Motor neuron (in vitro differentiated cells): Measurements from ENCODE around the gene KAT7. TPM values are rescaled to one million over a fixed set of nuclear protein-coding genes. Genes with fewer than 3 reads are reported as not detected.
A peak's percentile ranks its signal among the peaks of the same experiment; 100 is the strongest.

Experiments
- ATAC-seq, 8 experiments: fragments of 200-7000 bp; cut with Tn5 transposase; replicated peaks in 6 of 8; 2 replicates each; pipeline ENCODE4 v1.8.0; 2021; ENCODE audit warnings: mild to moderate bottlenecking in 8 of 8, moderate library complexity in 8 of 8
- H3K27ac ChIP-seq, 2 donors: fragments of 250-450 bp; sonication (Bioruptor Pico); 2 replicates each; pipeline ENCODE4 v1.9.0; 2021; ENCODE audit warnings: antibody characterized with exemption in 2 of 2, mild to moderate bottlenecking in 2 of 2, moderate library complexity in 1 of 2
- H3K4me1 ChIP-seq, 2 donors: fragments of 250-450 bp; sonication (Bioruptor Pico); replicated peaks in 1 of 2; 2 replicates each; pipeline ENCODE4 v1.6.1; 2021; ENCODE audit warnings: antibody characterized with exemption in 2 of 2, mild to moderate bottlenecking in 2 of 2, moderate library complexity in 1 of 2
- H3K4me3 ChIP-seq, 5 donors: fragments of 250-450 bp; sonication (Bioruptor Pico); 2 replicates each; pipeline ENCODE4 v1.9.0; 2021; ENCODE audit warnings: antibody characterized with exemption in 5 of 5, mild to moderate bottlenecking in 5 of 5, moderate library complexity in 4 of 5
- WGBS, 10 experiments: fragments of 450-650 bp; shearing (Covaris generic); methylation state at CpG; one replicate each; pipeline ENCODE4 v1.0.0; 2022; 5-methylcytosine and 5-hydroxymethylcytosine counted together
- in situ Hi-C, 9 experiments: fragments of 400-800 bp; cut with MboI; loops; one replicate each; pipeline ENCODE4 v1.15.0; 2021; ENCODE audit warnings: low sequenced_read_pairs in 9 of 9, low pct_unique_long_range_greater_than_20kb in 2 of 9; ENCODE audit not compliant: unreplicated experiment in 9 of 9
- total RNA-seq, 8 experiments: library from RNA; unstranded; fragments of 300-600 nt; gene quantifications; 2 replicates each; pipeline versions ENCODE4 v1.2.3 to v1.2.4, GENCODE V29; 2022

KAT7 gene
- total RNA-seq, 8 experiments from 2014 or later, result 18.2 to 45.5 (median 33.7) TPM

DNA sequence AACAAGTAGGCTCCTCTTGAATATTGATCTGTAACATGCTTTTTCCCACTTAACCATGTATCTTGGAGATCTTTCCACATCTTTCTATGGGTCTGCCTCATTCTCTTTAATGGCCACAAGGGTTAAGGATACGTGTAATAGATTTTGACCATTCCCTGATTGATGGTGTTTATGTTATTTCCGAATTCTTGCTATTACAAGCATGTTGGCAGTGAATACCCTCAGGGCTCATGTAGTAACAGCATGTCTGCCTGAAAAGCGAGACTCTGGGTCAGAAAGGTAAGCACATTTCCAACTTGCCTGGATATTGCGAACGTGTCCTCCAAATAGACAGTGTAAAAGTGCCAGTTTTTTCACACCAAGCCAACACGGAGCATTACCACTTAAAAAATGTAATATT, 54.4 kb downstream of the KAT7 start:
- no peaks in the 10 kb centered on the region for H3K4me1 ChIP-seq
- no peak for ATAC-seq
- in situ Hi-C loops, result loop anchor here in 1 of 9 experiments (25.0 kb wide), 1 partner anchor 281 kb away; no protein-coding TSS in a partner anchor
- no peak overlapping the region for H3K4me3 ChIP-seq
- no peak overlapping the region for H3K27ac ChIP-seq
- WGBS, 10 experiments, result 67 to 98% (median 87%) methylated on average over 2 to 6 of the region's 6 CpGs; no CpG with 5 or more reads in 1 of the 10 experiments

GRCh38 chr17:49843774-49844350, 55.4 kb downstream of the KAT7 start:
- in situ Hi-C loops, result loop anchor here in 1 of 9 experiments (25.0 kb wide), 1 partner anchor 282 kb away; no protein-coding TSS in a partner anchor
- Histone ChIP-seq H3K27ac (no peak overlapping the region), H3K4me3 (no peak overlapping the region), H3K4me1 (no peaks in the 10 kb centered on the region)
- 50 to 100% (median 79%) methylated on average over 1 to 3 of the region's 6 CpGs; no CpG with 5 or more reads in 5 of the 10 experiments for WGBS, 10 experiments
- no peak for ATAC-seq

DNA sequence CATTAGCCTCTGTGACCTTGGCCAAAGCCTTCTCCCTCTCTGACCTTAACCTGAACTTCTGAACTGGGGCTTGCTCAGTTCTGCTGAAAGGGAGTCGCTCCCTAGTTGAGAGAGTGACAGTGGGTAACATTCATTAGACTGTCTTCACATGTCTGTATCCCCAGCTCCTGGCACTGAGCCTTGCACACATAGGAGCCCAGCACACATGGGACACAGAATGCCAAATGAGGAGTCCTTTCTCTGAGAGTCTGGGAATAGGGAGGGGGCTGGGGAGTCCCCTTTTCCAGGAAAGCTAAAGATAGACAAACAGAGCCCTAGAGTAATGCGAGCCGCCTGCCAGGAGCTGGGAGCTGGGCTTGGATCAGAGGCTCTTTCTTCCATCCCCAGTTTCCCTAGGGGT, 56.8 kb downstream of the KAT7 start:
- Histone ChIP-seq H3K4me1 (peaks cover 0 to under 1% of the 10 kb centered on the region in 2 donors), H3K4me3 (no peak overlapping the region), H3K27ac (no peak overlapping the region)
- 0 to 83% (median 57%) methylated on average over 1 to 3 of the region's 3 CpGs; no CpG with 5 or more reads in 5 of the 10 experiments for WGBS, 10 experiments
- in situ Hi-C loops, result loop anchor here in 1 of 9 experiments (25.0 kb wide), 1 partner anchor 283 kb away; no protein-coding TSS in a partner anchor
- ATAC-seq, result peak in 6 of 8 experiments; percentile 40 to 89 (median 79)

GRCh38 chr17:49846938-49847712, 58.6 kb downstream of the KAT7 start:
- Histone ChIP-seq H3K4me3 (no peak overlapping the region), H3K4me1 (peaks cover 3 to 7% of the 10 kb centered on the region in 2 donors), H3K27ac (no peak overlapping the region)
- WGBS, 10 experiments, result 20 to 100% (median 75%) methylated on average over 1 to 5 of the region's 9 CpGs; no CpG with 5 or more reads in 1 of the 10 experiments
- in situ Hi-C loops, result loop anchor here in 1 of 9 experiments (25.0 kb wide), 1 partner anchor 285 kb away; no protein-coding TSS in a partner anchor
- ATAC-seq, result no peak

GRCh38 chr17:49848019-49848473, 59.6 kb downstream of the KAT7 start, which contains the start of gene TAC4:
Gene TAC4 (minus strand): TSS chr17:49848069. CDS start chr17:49848017, 52 bp downstream.
- Histone ChIP-seq H3K4me3 (no peak within 1 kb of the TSS), H3K27ac (no peak within 1 kb of the TSS), H3K4me1 (peaks cover 3 to 7% of the 10 kb centered on the region in 2 donors)
- no peak for ATAC-seq
- in situ Hi-C loops, result loop anchor here in 1 of 9 experiments (25.0 kb wide), 1 partner anchor 286 kb away; no protein-coding TSS in a partner anchor

GRCh38 chr17:49848739-49849138, 60.3 kb downstream of the KAT7 start:
- no peak for ATAC-seq
- WGBS, 10 experiments, result 42 to 95% (median 83%) methylated on average over 1 to 5 of the region's 5 CpGs; no CpG with 5 or more reads in 1 of the 10 experiments
- in situ Hi-C loops, result loop anchor here in 1 of 9 experiments (25.0 kb wide), 1 partner anchor 286 kb away; no protein-coding TSS in a partner anchor
- no peak overlapping the region for H3K27ac ChIP-seq
- no peak overlapping the region for H3K4me3 ChIP-seq
- H3K4me1 ChIP-seq, result peaks cover 3 to 7% of the 10 kb centered on the region in 2 donors

DNA sequence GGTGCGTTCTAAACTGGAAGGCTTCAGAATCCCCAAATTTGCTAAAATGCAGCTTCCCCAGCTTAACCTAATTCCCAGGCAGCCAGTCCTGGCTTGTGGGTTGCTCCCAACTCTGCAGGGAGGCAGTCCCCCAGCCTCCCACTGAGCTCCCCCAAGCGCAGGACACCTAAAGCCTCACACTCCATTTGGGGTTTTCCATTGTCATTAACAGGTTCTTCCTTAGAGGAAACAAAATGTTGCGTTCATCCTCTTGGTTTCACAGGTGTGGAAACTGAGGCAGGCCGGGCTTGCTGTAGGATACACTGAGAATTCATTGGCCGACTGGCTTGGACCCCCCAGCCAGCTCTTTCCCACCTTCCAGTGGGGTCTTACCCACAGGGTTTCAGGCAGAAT, 61.7 kb downstream of the KAT7 start:
- no peak overlapping the region for H3K27ac ChIP-seq
- H3K4me3 ChIP-seq, result no peak overlapping the region
- in situ Hi-C loops, result loop anchor here in 3 of 9 experiments (10.0 to 25.0 kb wide), 2 partner anchors 137 to 145 kb away; partner anchors contain the start of gene DLX3 (in 3 of the 3)
- no peak for ATAC-seq
- H3K4me1 ChIP-seq, result peaks cover 3 to 7% of the 10 kb centered on the region in 2 donors
- WGBS, 10 experiments, result 58 to 100% (median 93%) methylated on average over 1 to 3 of the region's 5 CpGs; no CpG with 5 or more reads in 5 of the 10 experiments

DNA sequence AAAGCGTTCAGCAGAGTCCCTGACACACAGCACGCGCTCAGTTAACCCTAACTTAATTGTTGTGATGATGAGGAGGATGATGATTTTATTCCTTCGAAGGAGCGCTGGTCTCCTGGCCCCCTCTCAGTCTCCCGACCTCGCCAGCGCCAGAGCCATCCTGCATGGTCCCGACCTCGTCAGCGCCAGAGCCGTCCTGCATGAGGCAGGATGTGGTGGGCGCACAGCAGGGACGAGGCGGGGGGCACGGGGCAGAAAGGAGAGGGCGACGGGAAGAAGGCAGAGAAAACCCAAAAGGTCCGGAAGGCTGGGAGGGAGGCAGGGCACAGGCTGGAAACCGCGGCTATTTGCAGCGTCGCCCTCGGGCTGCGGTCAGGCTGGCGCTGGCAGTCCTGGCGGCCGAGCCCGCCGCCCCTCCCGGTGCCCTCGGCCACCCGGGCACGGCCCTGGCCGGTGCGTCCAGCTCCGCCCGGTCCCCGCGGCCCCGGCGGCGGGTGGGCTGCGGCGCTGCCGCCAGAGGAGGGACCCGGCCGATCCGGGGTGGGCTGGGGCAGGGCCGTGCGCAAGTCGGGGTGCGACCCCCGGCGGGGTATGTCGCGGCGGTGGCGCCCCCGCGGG, 62.4 kb downstream of the KAT7 start:
- WGBS, 10 experiments, result 0 to 20% (median 5%) methylated on average over 1 to 15 of the region's 61 CpGs; no CpG with 5 or more reads in 4 of the 10 experiments

GRCh38 chr17:49851387-49852291, 63.2 kb downstream of the KAT7 start:
- Histone ChIP-seq H3K4me1 (peaks cover 3 to 7% of the 10 kb centered on the region in 2 donors), H3K4me3 (peak overlapping the region; percentile 8 to 33 (median 27)), H3K27ac (no peak overlapping the region)
- 3 to 100% (median 53%) methylated on average over 1 to 13 of the region's 55 CpGs; no CpG with 5 or more reads in 6 of the 10 experiments for WGBS, 10 experiments
- peak; percentile 67 to 89 (median 74) for ATAC-seq
- in situ Hi-C loops, result loop anchor here in 3 of 9 experiments (10.0 to 25.0 kb wide), 2 partner anchors 136 to 143 kb away; partner anchors contain the start of gene DLX3 (in 3 of the 3)

More for the DNA sequence above, 62.4 kb downstream of the KAT7 start:
- no peak overlapping the region for H3K27ac ChIP-seq
- peaks cover 3 to 7% of the 10 kb centered on the region in 2 donors for H3K4me1 ChIP-seq
- in situ Hi-C loops, result loop anchor here in 3 of 9 experiments (10.0 to 25.0 kb wide), 2 partner anchors 136 to 144 kb away; partner anchors contain the start of gene DLX3 (in 3 of the 3)
- peak; percentile 36 to 64 (median 42) for ATAC-seq
- H3K4me3 ChIP-seq, result peak overlapping the region; percentile 8 to 33 (median 27)

DNA sequence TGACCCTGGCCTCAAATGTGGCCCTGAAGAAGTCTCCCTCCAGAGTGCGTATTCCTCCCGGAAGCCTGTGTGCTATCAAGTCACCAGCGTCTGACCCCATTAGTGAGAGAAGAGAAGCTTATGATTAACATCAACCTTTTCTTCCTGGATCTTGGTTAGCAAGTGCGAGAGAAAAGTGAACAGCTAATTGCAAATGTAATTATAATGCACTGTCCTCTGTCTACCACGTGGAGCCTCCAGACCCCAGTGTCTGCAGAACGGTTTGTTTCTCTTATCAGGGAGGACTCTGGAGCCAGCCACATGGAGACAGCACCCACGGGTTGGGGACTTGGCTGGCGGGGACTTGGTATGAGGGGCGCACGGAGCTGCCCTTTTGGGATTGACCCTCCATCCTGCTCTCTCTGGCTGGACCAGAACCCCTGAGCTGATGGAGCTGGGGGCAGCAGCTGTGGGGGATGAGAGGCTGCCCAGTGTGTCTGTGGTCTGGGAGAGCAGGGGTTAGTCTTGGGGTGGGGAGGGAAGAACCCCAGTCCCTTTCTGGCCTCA, 65.1 kb downstream of the KAT7 start:
- no peak overlapping the region for H3K4me3 ChIP-seq
- 10 to 83% (median 49%) methylated on average over 1 to 5 of the region's 10 CpGs; no CpG with 5 or more reads in 6 of the 10 experiments for WGBS, 10 experiments
- peaks cover 3 to 7% of the 10 kb centered on the region in 2 donors for H3K4me1 ChIP-seq
- no peak for ATAC-seq
- in situ Hi-C loops, result loop anchor here in 3 of 9 experiments (10.0 to 25.0 kb wide), 2 partner anchors 134 to 141 kb away; partner anchors contain the start of gene DLX3 (in 3 of the 3)
- H3K27ac ChIP-seq, result no peak overlapping the region

GRCh38 chr17:49854126-49854525, 65.6 kb downstream of the KAT7 start:
- Histone ChIP-seq H3K4me1 (peaks cover 3 to 7% of the 10 kb centered on the region in 2 donors), H3K4me3 (no peak overlapping the region), H3K27ac (no peak overlapping the region)
- ATAC-seq, result no peak
- in situ Hi-C loops, result loop anchor here in 3 of 9 experiments (10.0 to 25.0 kb wide), 2 partner anchors 133 to 141 kb away; partner anchors contain the start of gene DLX3 (in 3 of the 3)
- 58 to 100% (median 94%) methylated on average over 1 to 2 of the region's 5 CpGs; no CpG with 5 or more reads in 4 of the 10 experiments for WGBS, 10 experiments
